Loucy (cell line): ENCODE data around the gene KATNAL2.

Experiments
- H2AFZ ChIP-seq: fragments of 200-600 bp; sonication (generic); 2 replicates; pipeline ENCODE4 v1.6.0; 2016; ENCODE audit warnings: antibody characterized with exemption, mild to moderate bottlenecking, low read length, moderate library complexity
- H3F3A ChIP-seq: fragments of 200-600 bp; 2 replicates; pipeline ENCODE4 v1.6.0; 2016; ENCODE audit warnings: antibody characterized with exemption, low read depth, mild to moderate bottlenecking
- H3K27me3 ChIP-seq: fragments of 200-600 bp; sonication (generic); 2 replicates; pipeline ENCODE4 v1.6.1; 2014; ENCODE audit warnings: low read length, mild to moderate bottlenecking; ENCODE audit not compliant: insufficient read depth, poor library complexity, severe bottlenecking
- H3K36me3 ChIP-seq: fragments of 200-600 bp; sonication (generic); 2 replicates; pipeline ENCODE4 v1.6.1; 2016; ENCODE audit warnings: low read length; ENCODE audit not compliant: insufficient read depth
- H3K4me1 ChIP-seq: fragments of 200-600 bp; sonication (generic); 2 replicates; pipeline ENCODE4 v1.5.1; 2014; ENCODE audit warnings: low read length, mild to moderate bottlenecking; ENCODE audit not compliant: insufficient read depth, poor library complexity, severe bottlenecking
- H3K4me2 ChIP-seq: fragments of 200-600 bp; sonication (generic); 2 replicates; pipeline ENCODE4 v1.6.0; 2014; ENCODE audit warnings: antibody characterized with exemption, low read length, low read depth, mild to moderate bottlenecking; ENCODE audit not compliant: poor library complexity, severe bottlenecking
- H3K4me3 ChIP-seq: fragments of 200-600 bp; sonication (generic); 2 replicates; pipeline ENCODE4 v1.5.1; 2014; ENCODE audit warnings: low read length, mild to moderate bottlenecking, mixed read lengths; ENCODE audit not compliant: poor library complexity, severe bottlenecking
- H3K79me2 ChIP-seq: fragments of 200-600 bp; sonication (generic); 2 replicates; pipeline ENCODE4 v1.6.1; 2014; ENCODE audit warnings: low read length; ENCODE audit not compliant: insufficient read depth
- H3K9ac ChIP-seq: fragments of 200-600 bp; sonication (generic); 2 replicates; pipeline ENCODE4 v1.6.0; 2014; ENCODE audit warnings: mild to moderate bottlenecking, low read depth, low read length, moderate library complexity; ENCODE audit not compliant: poor library complexity, severe bottlenecking
- H3K9me2 ChIP-seq: fragments of 200-600 bp; sonication (generic); replicated peaks from 2 replicates; pipeline ENCODE4 v1.6.1; 2016; ENCODE audit warnings: low read depth, low read length, mixed read lengths
- H3K9me3 ChIP-seq: fragments of 200-600 bp; sonication (generic); 2 replicates; pipeline ENCODE4 v1.6.1; 2014; ENCODE audit warnings: mild to moderate bottlenecking, antibody characterized with exemption, low read length, low read depth; ENCODE audit not compliant: insufficient read depth
- H4K20me1 ChIP-seq: fragments of 200-600 bp; sonication (generic); 2 replicates; pipeline ENCODE4 v1.6.0; 2014; ENCODE audit warnings: antibody characterized with exemption, low read length, mild to moderate bottlenecking; ENCODE audit not compliant: insufficient read depth, poor library complexity, severe bottlenecking
- CTCF ChIP-seq: fragments of 200-600 bp; sonication (generic); conservative IDR thresholded peaks from 2 replicates; pipeline ENCODE4 v1.5.1; 2014; ENCODE audit warnings: mild to moderate bottlenecking, antibody characterized with exemption, low read length
- EZH2phosphoT487 ChIP-seq: fragments of 200-600 bp; IDR thresholded peaks from 2 replicates; pipeline ENCODE4 v1.6.1; 2018; ENCODE audit warnings: antibody characterized with exemption, mild to moderate bottlenecking, moderate library complexity, borderline replicate concordance

KATNAL2 gene

DNA sequence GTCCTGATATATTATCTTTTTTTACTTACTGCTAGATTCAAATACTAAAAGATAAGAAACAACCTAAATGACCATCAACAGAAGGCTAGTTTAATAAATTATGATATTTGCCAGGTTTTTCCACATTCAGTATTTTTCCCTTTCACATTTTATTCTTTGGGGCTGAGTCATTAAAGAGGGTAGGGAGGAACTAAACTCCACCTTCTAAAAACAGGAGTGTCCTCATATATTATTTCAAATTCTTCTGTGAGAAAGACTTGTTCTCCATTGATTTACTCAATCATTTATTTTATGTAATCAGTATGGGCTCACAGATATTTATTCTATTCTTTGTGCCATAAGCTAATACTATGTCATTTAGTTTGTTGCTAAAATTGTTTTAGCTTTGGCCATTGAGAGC is 223.9 kb downstream of the KATNAL2 start:
- H3K9me3 ChIP-seq, result no peaks in the 10 kb centered on the region
- peaks cover 9% of the 10 kb centered on the region for H3K4me1 ChIP-seq
- H3K4me2 ChIP-seq, result no peak overlapping the region
- peaks cover 44% of the 10 kb centered on the region for H3K79me2 ChIP-seq
- H3K36me3 ChIP-seq, result no peaks in the 10 kb centered on the region
- H3K9me2 ChIP-seq, result no peaks in the 10 kb centered on the region
- H4K20me1 ChIP-seq, result peaks cover 6% of the 10 kb centered on the region
- H3K9ac ChIP-seq, result no peak overlapping the region
- H2AFZ ChIP-seq, result no peak overlapping the region
- H3K4me3 ChIP-seq, result no peak overlapping the region
- H3K27me3 ChIP-seq, result no peaks in the 10 kb centered on the region
- no peaks in the 10 kb centered on the region for H3F3A ChIP-seq
- TF ChIP-seq EZH2phosphoT487 (no peak), CTCF (no peak)

DNA sequence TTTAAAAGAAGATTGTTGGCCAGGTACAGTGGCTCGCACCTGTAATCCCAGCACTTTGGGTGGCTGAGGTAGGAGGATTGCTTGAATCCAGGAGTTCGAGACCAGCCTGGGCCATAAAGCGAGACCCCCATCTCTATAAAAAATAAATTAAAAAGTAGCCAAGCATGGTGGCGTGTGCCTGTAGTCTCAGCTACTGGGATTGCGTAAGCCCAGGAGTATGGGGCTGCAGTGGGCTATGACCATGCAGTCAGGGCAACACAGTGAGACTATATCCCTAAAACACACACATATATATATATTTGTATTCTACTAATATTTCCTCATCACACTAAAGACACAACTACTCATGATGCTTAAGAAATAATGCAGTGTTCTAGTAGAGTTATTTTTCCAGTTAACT is 225.8 kb downstream of the KATNAL2 start:
- Histone ChIP-seq H3K9me3 (no peaks in the 10 kb centered on the region), H3K27me3 (no peaks in the 10 kb centered on the region), H3K9ac (no peak overlapping the region), H3K4me2 (no peak overlapping the region), H3K4me3 (no peak overlapping the region), H3K79me2 (peaks cover 59% of the 10 kb centered on the region), H3F3A (no peaks in the 10 kb centered on the region), H3K9me2 (no peaks in the 10 kb centered on the region), H4K20me1 (peaks cover 6% of the 10 kb centered on the region), H3K4me1 (peaks cover 18% of the 10 kb centered on the region), H3K36me3 (no peaks in the 10 kb centered on the region), H2AFZ (no peak overlapping the region)
- TF ChIP-seq CTCF (no peak), EZH2phosphoT487 (no peak)

GRCh38 chr18:47143899-47144485 is 226.6 kb downstream of the KATNAL2 start:
- H3K4me1 ChIP-seq, result peaks cover 25% of the 10 kb centered on the region
- no peak overlapping the region for H3K9ac ChIP-seq
- H3K27me3 ChIP-seq, result no peaks in the 10 kb centered on the region
- peaks cover 6% of the 10 kb centered on the region for H4K20me1 ChIP-seq
- no peak overlapping the region for H2AFZ ChIP-seq
- peaks cover 67% of the 10 kb centered on the region for H3K79me2 ChIP-seq
- H3K9me3 ChIP-seq, result no peaks in the 10 kb centered on the region
- no peak overlapping the region for H3K4me3 ChIP-seq
- peak overlapping the region; percentile 11 for H3K4me2 ChIP-seq
- no peaks in the 10 kb centered on the region for H3F3A ChIP-seq
- no peaks in the 10 kb centered on the region for H3K36me3 ChIP-seq
- TF ChIP-seq EZH2phosphoT487 (no peak), CTCF (no peak)
- no peaks in the 10 kb centered on the region for H3K9me2 ChIP-seq
